GM21526 (cell line): ENCODE measurements around the gene ATP2C2.

Experiments
- ATAC-seq: cut with Tn5 transposase; IDR thresholded peaks from one replicate; pipeline ENCODE4 v1.9.1; 2021; ENCODE audit warnings: moderate library complexity; ENCODE audit not compliant: unreplicated experiment, low FRiP score

ATP2C2 gene

DNA sequence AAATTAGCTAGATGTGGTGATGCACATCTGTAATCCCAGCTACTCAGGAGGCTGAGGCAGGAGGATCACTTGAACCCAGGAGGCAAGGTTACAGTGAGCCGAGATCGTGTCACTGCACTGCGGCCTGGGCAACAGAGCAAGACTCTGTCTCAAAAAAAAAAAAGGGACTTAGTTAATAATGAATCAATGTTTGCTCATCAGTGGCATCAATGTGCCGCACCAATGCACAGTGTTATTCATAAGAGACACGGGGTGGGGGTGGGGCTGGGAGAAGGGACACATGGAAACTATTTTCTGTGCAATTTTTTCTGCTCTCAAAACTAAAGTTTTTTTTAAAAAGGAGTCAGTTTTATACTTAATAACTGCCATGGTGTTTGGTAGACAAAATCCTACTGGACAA lies 6.8 kb upstream of the ATP2C2 start:
- ATAC-seq: no peak

DNA sequence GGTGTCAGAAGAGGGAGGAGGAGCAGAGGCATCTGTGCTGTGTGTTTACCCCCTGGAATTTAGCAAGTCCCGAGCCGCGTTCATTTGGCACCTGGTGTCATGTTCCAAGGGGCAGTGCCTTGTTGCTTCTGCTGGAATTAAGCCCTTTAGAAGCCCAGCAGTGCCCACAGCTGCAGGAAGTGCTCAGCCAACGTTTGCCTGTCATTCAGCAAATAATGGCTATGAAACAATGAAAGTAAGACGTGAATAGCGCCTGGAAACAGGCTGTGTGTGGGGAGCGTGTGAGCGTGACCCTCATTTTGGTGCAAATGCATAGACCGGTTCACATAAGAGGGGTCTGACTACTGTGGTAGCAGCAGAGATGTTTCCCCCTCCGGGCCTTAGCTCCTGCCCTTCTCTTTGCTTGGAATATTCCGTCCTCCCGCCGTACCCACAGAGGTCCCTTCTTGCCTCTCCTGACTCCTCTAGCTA lies 5.8 kb upstream of the ATP2C2 start:
- no peak for ATAC-seq

DNA sequence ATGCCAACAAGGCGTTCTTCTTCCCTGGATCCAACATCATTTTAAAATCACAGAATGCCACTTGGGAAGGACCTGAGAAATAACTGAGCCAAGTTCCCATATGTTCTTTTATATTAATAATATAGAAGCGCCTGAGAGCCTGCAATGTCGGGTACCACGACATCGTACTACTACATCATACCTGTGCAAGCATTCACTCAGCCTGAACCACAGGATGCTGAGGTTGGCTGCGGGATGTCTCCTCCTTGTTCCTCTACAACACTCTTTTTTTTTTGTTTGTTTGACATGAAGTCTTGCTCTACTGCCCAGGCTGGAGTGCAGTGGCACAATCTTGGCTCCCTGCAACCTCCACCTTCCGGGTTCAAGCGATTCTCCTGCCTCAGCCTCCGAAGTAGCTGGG lies 2.1 kb upstream of the ATP2C2 start:
- ATAC-seq: no peak

DNA sequence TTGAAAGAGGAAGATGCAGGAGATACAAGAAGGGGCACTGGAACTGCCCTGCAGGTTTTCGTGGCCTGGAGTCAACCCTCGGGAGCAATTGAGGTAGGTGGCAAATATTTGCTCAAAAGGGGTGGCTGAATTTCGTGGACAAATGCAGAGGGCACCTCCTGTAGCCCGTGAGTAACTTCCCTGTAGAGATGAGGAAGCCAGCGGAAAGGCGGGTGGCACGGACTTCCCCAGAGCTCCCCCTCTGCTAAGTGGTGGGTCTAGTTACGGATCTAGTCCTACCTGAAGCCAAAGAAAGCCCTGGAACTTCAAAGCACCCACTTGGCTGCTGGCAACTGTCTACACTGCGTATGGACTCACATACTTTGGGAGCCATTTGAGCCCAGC lies 1.0 kb upstream of the ATP2C2 start:
- ATAC-seq: no peak

DNA sequence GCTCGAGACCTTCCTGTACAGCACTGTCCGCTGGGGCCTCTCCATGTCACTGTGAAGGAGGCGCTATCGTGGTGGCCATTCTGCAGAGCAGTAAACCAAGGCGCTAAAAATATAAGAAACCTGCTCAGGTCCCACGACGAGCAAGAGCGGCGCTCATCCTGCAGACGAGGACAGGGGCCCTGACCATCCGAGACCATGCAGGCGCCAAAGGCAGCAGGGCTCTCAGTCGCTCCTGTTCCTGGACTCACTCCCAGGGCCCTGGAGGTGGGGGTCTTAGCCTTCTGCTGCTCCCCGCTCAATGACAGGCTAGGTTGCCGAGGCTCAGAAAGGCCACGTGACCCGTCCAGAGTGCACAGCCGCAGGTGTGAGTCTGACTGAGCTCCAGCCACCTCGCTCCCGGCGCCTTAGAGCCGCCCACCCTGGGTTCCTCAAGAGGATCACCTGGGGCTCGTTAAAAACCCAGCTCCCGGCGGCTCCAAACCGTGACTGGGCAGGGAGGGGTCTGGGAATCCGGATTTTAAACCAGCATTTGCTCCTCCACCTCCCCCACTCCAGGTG lies 509 bp upstream of the ATP2C2 start:
- no peak for ATAC-seq

DNA sequence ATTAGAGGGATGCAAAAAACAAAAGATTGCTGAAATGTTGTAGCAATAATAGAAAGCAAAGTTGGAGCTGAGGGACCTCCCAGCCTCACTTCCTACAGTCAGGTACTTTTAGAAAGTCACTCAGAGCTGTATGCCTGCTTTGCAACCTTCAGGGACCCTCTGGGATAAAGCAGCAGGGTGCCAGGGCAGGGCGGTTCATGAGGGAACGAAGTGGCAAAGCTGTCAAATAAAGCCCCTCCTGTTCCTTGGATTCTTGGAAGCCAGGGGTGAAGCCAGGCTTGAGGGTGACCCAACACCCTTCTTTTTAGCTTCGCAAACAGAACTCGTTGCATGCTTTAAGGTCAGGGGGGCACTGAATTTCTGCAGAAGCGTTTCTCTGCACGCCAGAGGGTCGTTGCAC lies 767 bp downstream of the ATP2C2 start:
- no peak for ATAC-seq

DNA sequence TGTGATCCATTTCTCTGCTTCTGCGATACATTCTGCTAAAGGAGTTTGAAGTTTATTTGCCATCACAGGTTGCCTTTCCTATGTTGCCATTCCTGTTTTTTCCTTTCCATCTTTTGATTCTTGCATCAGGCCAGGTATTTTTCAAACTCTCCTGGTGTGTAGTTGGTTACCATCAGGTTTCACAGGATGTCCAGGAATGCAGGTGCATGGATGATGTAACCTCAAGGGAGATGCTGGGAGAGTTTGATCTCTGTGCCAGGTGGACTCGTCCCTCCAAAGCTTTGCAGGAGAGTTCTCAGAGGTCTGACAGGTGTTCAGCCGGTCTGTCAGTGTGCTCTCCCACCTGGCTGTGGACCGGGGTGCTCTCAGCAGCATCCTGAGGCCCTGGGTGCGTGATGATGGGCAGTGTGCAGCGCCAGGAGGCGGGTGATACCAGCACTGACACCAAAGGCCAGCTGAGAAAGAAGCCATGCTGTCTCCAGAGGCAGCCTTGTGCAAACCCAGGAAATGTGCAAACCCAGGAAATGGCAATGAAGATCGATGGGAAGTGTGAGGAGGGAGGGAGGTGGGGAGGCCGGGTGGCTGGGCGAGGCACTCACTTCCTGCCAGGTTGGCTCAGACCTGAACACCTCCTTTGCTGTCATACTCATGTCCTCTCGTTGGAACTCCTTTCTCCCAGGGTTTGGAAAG lies 1.7 kb downstream of the ATP2C2 start:
- ATAC-seq: no peak

DNA sequence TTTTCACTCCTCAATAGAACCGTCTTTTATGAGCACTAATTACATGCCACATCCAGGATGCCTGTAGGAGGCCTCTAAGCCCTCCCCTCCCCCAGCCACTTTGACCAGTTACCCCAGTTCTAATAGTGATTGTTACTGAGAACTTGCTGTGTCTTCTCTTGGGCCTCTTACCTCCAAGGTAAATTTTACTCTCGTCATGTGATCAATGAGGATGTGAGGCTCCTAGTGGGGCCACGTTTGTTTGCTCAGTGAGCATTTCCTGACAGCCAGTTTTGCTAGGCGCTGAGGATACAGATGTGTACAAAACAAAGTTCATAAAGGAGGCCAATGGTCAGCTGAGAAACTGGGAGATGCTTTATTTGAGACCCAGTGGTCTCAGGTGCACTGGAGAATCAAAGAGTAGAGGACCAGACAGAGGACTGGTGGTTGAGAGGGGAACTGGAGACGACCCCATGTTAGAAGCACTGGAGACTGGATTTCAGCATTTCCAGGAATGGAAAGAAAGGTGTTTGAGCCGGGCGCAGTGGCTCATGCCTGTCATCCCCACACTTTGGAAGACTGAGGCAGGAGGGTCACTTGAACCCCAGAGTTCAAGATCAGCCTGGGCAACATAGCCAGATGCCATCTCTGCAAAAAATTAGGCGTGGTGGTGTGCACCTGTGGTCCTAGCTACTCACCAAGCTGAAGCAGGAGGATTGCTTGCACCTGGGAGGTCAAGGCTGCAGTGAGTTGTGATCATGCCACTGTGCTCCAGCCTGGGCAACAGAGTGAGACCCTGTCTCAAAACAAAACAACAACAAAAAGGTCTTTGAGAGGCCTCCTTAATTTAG lies 2.6 kb downstream of the ATP2C2 start:
- ATAC-seq: no peak

DNA sequence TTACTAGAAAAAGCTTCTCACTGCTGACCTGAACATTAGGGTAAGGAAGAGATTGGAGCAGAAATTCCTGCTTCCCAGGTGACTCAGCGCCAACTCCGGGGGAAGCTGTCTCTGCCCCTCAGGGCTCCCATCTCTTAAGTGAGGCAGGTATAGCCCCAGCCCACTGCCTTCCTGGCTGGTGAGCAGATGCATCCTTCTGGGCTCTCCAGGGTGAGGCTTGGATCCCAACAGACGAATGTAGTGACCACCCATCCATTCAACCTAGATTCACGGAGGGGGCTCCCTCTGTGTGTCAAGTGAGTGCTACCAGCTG lies 3.2 kb downstream of the ATP2C2 start:
- ATAC-seq: no peak

DNA sequence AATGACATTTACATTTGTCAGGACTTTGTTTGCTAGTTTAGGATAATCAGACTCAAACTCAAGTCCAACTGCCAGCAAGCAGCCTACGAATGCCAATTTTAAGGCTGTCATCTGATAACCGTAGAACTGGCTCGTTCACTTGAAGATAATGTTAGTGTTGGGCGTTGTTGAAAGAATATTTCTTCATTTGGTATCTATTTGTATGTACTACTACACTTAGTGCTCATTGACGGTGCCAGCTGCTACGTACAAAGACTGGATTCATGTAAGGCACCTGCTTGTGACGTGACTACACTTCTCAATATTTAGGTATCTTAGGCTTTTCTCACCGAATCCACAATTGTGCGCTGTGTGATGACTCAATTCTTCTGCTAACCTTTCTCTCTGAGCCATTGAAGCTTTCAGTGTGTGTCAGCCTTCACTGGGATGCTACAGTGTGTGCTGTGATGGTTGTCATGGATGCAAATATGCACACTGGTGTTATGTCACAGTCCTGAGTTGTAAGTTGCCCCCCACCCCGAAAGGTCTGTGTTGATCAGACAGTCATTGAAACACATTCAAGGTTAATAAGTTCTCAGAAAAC lies 5.7 kb downstream of the ATP2C2 start:
- no peak for ATAC-seq

DNA sequence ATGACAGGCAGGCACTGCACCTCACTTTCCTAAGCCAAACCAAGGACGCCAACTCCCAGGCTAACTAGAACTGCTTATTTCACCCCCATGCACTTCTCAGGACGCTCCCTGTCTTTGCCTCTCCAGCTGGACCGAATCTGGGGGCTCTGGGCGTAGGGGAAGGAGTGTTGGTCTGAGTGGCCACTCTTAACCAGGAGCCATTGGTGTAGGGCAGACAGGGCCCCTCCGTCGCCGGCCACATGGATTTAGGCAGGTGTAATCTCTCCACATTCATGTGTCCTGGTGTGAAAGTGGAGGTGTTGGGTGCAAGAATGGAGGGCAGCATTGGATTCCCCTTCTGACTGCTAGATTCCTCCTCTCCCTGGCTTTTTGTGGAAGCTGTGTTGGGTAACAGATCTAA lies 9.8 kb downstream of the ATP2C2 start:
- no peak for ATAC-seq

DNA sequence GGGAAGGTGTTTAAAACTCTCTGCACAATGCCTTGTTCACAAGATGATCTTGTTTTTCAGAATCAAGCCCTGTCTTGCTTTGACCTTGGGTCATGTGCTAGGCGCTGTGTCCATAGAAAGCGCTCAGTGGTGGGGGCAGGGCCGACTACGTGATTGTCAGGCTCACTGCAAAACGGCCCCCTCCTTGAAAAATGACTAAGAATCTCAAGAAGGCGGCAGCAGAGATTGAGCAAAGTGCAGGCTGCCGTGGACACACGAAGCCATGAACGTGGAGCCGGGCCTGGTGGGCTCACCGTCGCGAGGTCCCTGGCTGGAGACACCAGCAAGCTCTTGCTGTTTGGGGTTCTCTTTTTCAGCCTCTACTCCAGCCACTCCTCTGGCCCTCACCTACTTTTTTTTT lies 10.2 kb downstream of the ATP2C2 start:
- no peak for ATAC-seq

DNA sequence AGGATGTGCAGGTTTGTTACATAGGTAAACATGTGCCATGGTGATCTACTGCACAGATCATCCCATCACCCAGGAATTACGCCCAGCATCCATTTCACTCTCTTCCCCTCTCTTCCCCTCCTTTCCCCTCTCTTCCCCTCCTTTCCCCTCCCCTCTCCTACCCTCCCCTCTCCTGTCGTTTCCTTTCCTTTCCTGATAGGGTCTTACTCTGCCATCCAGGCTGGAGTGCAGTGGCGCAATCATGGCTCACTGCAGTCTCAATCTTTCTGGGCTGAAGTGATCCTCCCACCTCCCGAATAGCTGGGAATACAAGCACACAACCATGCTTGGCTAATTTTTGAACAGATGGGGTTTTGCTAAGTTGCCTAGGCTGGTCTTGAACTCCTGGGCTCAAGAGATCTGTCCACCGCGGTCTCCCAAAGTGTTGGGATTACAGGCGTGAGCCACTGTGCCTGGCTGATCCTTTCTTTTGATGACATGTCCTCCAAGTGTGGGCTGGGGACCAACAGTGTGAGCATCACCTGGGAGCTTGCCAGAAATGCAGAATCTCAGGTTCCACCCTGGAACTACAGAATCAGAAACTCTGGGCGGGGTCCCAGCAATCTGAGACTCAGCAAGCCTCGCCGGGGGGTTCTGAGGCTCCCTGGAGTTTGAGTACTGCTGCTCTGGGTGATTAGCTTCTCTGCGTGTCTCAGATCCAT lies 10.8 kb downstream of the ATP2C2 start:
- no peak for ATAC-seq

DNA sequence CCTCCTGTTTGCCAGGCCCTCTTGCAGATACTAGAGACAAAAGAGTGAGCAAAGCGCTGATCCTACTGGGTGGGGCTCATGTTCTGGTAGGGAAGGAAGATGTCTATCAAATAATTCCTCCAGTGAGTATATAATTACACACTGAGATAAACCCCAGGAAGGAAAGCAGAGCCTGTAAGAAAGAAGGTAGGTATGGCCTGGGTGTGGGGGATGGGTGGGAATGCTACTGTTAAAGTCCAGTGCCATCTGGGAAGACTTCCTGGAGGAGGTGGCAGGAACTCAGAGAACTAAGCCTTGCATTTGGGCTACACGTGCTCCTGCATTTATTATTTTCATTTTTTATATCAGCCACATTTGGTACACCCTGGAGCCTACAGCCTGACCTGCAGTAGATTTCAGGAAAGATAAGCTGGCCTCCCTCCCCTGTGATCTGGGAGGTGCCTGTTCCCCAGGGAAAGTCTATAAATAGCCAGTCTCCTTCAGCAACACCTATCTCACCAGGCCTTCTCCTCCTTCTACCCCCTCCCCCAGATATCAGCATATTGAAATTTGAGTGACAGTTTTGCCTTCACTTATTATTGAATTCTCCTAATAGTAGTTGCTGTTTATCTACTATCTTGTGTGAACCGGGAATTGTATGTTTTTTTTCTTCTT lies 11.5 kb downstream of the ATP2C2 start:
- no peak for ATAC-seq

DNA sequence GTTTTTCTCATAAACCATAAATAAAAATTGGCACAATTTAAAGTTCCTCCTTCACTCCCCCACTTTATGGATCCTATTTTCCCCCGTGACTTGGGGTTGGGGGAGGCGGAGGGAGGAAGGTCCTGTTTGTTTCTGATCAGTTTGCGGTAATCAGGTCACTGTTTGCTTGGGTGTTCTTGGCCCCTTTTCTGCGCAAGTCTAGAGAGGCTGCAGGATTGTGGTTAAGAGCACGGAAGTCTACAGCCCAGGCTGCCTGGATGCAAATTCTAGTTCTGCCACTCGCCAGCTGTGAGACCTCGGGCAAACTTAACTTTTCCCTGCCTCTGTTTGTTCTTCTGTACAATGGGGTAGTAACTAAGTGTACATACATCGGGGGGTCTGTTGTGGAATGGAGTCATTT lies 12.1 kb downstream of the ATP2C2 start:
- ATAC-seq: no peak

DNA sequence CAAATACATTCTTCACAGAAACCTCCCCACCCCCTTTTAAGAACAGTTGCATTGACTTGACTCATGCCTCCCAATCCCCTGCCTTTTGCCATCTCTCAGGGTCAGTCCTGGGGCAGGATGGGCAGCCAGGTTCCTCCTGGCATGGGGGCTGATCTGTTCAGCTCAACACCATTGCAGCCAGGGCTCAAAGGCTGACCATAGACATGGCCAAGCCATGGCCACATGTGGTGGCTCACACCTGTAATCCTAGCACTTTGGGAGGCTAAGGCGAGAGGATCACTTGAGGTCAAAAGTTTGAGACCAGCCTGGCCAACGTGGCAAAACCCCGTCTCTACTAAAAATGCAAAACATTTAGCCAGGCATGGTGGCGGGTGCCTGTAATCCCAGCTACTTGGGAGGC lies 14.1 kb downstream of the ATP2C2 start:
- ATAC-seq: no peak

DNA sequence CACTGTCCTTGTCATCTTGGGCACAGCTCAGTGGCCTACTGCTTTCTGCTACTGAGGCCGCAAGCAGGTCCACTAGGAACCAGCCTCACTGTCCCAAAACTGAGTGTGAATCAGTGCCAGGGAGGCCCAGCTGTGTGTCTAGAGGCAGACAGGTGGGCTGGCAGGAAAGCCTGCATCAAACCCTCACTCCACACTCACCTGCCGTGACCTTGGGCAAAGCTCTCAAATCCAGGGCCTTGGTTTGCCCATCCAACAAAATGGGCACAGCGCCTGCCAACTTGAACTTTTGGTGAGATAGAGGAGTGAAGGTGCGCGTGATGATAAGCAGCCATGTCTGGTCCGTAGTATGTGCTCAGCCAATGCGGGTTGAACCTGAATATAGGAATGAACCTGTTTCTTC lies 14.8 kb downstream of the ATP2C2 start:
- ATAC-seq: no peak

DNA sequence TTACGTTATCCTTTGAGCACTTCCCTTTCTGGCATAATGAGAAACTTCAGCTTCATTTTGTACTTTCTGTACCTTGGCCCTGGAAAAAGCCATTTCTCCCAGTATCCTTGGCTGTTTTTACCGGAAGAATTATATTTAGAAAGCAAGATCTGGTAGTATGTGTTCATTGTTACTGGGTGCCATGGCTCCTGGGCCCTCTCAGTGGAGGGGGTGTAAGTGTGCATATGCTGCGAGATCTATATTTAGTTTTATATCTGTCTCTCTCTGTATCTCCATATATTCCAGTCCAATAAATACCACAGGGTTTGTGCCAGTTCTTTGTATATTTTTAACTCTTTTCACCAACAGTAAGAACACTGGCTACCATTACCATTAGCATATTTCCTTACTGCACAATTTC lies 17.7 kb downstream of the ATP2C2 start:
- ATAC-seq: no peak

DNA sequence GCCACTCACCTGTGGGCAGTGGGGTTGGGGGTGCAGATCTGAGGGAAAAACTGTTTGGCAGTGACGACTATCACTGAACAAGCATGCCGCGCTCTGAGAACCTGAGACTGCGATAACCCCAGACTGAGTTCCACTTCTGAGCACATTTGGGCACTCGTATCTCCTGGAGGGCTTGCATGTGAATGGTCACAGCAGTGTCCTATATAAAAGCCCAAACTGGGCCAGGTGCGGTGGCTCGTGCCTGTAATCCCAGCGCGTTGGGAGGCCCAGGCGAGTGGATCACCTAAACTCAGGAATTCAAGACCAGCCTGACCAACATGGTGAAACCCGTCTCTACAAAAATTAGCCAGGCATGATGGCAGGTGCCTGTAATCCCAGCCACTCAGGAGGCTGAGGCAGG lies 18.7 kb downstream of the ATP2C2 start:
- no peak for ATAC-seq

DNA sequence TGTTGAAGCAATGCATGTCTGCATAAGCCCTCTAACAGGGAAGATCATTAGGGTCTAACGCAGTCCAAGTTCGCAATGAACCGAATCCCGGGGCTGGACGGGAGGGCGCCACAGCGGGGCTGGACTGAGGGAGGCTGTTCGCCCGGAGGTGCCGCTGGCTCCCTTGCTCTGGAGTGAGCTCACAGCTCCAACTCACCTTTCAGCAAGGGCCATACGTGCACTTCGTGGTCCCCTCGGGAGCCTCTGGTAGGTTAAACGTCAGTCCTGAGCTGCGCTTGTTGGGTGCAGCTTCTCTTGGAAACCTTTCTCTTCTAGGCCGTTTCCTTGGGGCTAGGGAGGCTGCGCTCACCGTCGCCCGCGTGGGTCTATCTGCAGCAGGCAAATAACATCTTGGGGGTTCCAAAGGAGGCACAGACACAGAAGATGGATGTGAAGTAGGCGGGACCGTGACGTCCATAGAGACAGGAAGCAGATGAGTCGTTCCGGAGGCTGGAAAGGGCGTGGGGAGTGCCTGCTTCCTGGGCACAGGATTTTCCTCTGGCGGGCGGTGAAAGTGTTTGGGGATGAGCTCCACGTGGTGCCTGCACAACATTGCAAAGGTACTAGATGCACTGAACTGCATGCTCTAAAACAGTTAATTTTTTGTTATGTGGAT lies 21.9 kb downstream of the ATP2C2 start:
- no peak for ATAC-seq
